GM13977 (cell line): ENCODE results near the gene PDGFRB.

ENCODE experiments used
- DNase-seq: peaks from one replicate; pipeline ENCODE4 v3.0.0; 2012; ENCODE audit warnings: low spot score
- in situ Hi-C: fragments of 300-500 bp; cut with MboI; formaldehyde crosslinking; loops from one replicate; pipeline ENCODE4 v1.12.0; 2022; ENCODE audit warnings: low sequenced_read_pairs, low pct_unique_long_range_greater_than_20kb, mixed read lengths, inconsistent platforms; ENCODE audit not compliant: unreplicated experiment
- TF ChIP-seq, protein P1 (sequence below): IDR thresholded peaks from 2 replicates; pipeline ENCODE4 v1.5.1; 2012; ENCODE audit warnings: mild to moderate bottlenecking, control low read depth; ENCODE audit not compliant: insufficient read depth; ENCODE audit errors: extremely low read depth, missing control alignments

Gene PDGFRB

DNA sequence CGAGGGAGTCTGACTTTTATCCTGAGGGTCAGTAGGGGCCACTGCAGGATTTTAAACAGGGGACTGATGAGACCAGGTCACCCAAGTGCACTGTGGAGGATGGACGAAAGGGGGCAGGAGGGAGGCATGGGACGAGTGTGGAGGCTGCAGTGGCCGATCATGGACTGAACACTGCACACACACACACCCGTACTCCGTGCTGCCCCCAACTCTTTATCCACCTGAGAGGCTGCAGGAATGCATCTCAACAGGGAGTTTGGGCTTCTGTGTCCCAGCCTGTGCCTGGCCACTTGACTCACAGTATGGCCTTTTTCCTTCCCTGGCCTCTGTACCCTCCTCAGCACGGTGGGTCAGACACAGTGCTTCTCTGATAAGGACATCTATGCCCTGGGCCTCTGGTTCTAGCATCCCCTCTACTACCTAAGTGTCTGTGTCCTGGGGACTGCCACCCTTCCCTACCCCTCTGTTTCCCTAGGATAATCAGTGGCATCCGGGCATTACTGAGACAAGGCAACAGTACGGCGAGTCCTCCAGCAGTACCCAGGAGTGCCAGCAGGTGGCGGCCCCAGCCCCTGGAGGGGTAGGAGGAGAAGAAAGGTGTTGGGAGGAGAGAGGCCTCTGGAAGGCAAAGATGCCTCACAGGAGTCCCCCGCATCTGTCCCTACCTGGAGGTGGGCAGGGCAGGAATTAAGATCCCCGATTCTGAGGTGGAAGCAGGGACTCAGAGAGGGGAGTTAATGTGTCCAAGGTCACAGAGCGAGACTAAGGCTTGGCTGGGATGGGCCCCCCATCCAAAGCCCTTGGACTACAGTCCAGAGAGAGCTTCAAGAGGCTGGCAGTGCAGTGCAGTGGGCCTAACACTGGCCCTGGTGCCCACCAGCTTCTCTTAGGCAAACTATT, 5.8 kb upstream of the PDGFRB start:
- DNase-seq: peak; percentile 86
- TF ChIP-seq, protein P1, sequence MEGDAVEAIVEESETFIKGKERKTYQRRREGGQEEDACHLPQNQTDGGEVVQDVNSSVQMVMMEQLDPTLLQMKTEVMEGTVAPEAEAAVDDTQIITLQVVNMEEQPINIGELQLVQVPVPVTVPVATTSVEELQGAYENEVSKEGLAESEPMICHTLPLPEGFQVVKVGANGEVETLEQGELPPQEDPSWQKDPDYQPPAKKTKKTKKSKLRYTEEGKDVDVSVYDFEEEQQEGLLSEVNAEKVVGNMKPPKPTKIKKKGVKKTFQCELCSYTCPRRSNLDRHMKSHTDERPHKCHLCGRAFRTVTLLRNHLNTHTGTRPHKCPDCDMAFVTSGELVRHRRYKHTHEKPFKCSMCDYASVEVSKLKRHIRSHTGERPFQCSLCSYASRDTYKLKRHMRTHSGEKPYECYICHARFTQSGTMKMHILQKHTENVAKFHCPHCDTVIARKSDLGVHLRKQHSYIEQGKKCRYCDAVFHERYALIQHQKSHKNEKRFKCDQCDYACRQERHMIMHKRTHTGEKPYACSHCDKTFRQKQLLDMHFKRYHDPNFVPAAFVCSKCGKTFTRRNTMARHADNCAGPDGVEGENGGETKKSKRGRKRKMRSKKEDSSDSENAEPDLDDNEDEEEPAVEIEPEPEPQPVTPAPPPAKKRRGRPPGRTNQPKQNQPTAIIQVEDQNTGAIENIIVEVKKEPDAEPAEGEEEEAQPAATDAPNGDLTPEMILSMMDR: peak; percentile 94
- in situ Hi-C loops: no loop called here

DNA sequence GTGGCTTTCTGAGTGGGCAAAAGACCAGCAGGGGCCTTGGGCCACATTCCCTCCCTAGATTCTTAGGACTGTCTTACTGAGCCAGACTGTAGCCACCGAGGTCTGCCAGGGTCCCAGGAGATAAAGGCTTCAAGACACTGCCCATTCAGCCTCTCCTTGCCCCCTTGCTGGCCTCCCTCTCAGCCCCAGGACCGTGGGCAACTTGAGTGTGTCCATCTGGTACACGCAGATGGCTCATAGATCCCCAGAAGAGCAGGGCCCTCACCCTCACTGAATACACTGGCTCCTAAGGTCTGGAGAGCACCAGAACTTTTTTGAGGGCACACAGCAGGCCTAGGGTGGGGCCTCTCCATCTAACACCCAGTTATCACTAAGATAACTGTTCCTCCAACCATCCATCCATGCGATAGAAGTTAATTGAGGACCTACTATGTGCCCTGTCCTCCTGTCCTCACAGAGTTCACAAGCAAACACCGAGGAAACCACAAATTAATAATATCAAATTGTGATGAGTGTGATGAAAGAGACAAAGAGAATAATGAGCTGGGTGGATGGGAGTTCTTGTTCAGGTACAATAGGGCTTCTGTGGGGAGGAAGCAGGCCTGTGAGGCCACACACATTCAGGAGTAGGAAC, 4.9 kb upstream of the PDGFRB start:
- in situ Hi-C loops: no loop called here
- DNase-seq: no peak
- TF ChIP-seq, protein P1: no peak

DNA sequence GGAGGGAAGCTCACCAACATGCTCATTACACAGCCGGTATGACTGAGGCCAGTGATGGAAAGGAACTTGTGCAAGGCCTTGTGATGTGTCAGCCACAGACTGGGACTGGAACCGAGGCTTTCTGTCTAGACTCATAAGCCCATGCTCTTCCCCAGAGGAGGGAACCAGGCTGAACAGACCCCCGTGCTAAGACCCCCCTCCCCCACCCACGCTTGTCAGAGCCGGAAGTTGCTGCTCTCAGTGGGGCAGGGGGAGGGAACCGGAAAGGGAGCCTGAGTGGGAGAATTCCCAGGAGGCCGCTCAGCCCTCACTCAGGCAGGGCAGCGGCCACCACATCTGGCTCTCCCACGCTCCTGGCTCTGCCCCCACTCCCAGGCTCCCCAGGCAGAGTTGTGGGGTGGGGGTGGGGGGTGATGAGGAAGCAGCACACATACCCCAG, 4.1 kb upstream of the PDGFRB start:
- in situ Hi-C loops: no loop called here
- DNase-seq: peak; percentile 55
- TF ChIP-seq, protein P1: no peak

DNA sequence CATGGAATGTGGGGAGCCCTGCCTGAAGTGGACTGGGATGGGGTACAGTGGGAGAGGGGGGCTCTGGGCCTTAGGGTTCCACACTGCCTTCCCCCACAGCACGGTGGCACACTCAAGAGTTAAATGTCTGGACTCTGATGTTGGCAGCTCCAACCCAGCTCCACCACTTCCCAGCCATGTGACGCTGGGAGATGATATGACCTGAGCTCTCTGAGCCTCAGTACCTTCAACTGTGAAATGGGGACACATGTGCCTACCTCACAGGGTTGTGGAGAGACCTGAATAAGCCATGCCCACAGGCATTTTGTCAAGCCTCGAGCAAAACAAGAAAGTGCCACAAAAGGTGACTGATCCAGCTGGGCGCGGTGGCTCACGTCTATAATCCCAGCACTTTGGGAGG, 3.4 kb upstream of the PDGFRB start:
- in situ Hi-C loops: no loop called here
- no peak for DNase-seq
- TF ChIP-seq, protein P1: no peak

DNA sequence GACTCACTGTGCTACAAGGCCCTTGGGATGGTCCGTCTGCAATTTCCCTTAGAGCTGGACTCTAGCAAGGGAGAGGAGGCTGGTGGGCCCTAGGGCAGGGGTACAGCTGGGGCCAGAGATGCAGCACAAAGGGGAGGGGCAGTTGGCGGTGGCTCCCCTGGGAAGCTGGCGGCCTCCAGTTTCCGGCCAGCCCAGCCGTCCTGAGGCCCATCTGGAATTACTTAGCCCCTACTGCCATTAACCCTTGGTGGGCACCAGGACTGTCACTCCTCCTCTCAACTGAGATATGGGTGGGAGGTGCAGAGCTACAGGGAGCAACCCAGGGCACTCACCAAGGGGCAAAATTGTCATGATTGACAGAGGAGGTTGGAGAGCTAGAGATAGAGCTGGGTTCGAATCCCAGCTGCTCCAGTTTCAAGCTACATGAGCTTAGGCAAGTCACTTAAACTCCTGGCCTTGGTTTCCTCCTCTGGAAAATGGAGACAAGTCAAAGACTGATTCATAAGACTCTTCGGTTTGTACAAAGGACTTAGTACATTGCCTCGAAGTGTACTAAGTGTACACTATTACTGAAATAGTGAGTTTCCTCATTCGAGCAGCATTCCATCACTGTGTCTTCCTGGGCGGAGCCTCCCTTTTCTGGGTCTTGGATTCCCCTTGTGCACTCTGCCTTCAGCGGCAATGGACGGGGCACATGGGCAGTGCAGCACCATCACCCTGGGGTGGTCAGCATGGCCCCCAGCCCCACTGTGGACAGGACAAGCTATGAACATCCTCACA, 2.7 kb upstream of the PDGFRB start:
- in situ Hi-C loops: no loop called here
- TF ChIP-seq, protein P1: no peak
- DNase-seq: no peak

DNA sequence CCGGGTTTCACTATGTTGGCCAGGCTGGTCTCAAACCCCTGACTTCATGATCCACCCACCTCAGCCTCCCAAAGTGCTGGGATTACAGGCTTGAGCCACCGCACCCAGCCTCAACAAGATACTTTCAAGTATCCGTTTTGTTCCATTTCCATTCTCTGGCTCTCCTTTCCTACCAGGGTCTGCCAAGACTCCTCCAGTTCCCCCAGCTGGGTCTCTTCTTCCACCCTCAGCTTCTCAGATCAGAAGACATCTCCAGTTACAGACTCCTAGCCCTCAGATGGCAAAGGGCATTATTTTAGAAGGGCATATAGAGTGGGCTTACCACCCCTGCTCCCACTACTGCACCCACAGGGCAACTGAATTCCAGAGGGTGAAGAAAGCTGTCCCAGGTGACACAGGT, 1.5 kb upstream of the PDGFRB start:
- in situ Hi-C loops: no loop called here
- DNase-seq: no peak
- TF ChIP-seq, protein P1: no peak
